ENCODE results near the gene RTP3.

- TF ChIP-seq CTCF (IDR thresholded peaks at IDR 0.05) (no peak), POLR2A (IDR thresholded peaks at IDR 0.05) (no peak)
Measured at GRCh38 chr3:46505953-46506352, 8.2 kb downstream of the RTP3 start.

Measured in thyroid gland (tissue), 4 donors.